Vagina (tissue), 2 donors: ENCODE results near the gene COL25A1.

Experiments
- CTCF ChIP-seq, 3 experiments: fragments of 450-650 bp in 2 of 3; fragments of 200-600 bp in 1 of 3; sonication (generic) in 1 of 3; IDR thresholded peaks; one replicate each; pipeline ENCODE4 v1.5.1; 2017 to 2019; ENCODE audit warnings: antibody characterized with exemption in 3 of 3, mild to moderate bottlenecking in 2 of 3, moderate library complexity in 2 of 3
- POLR2AphosphoS5 ChIP-seq, 2 donors: sonication (generic); formaldehyde crosslinking; IDR thresholded peaks; one replicate each; pipeline ENCODE4 v1.9.0; 2017; ENCODE audit warnings: antibody characterized with exemption in 2 of 2, mild to moderate bottlenecking in 2 of 2, low read depth in 1 of 2; ENCODE audit not compliant: insufficient read depth in 1 of 2

DNA sequence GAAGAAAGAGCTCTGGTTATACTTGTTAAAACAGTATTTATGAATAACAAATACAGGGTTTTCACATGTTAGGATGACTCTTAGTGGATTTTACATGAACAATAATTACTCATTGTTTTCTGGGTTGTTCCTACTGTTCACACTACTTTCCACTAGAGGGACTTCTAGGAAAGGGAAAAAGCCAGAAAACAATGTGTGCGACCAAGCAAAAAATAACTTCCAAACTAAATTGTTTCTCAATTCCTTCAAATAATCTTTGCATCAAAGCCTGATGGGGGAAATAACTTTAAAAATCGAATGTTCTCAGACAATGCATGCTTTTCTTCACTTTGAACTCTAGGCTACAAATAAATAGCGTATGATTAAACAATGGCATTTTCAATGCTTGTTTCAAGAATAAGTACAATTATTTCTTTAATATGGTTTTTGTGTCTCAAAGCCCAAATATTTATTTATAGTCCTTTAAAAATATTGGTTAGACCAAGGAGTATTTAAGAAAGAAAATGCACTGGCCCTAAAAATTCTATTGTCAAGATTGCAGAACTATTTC is 467.5 kb downstream of the COL25A1 start:
- TF ChIP-seq POLR2AphosphoS5 (IDR thresholded peaks at IDR 0.05; ENCODE audit: insufficient read depth in 1 of 2, low read depth in 1 of 2): no peak
- TF ChIP-seq CTCF (IDR thresholded peaks at IDR 0.05): peak in 2 of 3 experiments; percentile 7 to 41
